Fibroblast of pulmonary artery (primary cell): ENCODE measurements around the gene KSR2.

Experiments
- DNase-seq: peaks from one replicate; pipeline ENCODE4 v3.0.0-alpha.2; 2010; ENCODE audit warnings: low read depth
- H3K4me3 ChIP-seq: replicated peaks from 2 replicates; pipeline ENCODE4 v1.5.1; 2011; ENCODE audit warnings: low read depth, mild to moderate bottlenecking, control low read depth, low read length, moderate library complexity
- CTCF ChIP-seq: IDR thresholded peaks from 2 replicates; pipeline ENCODE4 v1.5.1; 2011; ENCODE audit warnings: mild to moderate bottlenecking, control low read depth, low read length, inconsistent platforms; ENCODE audit errors: missing control alignments

Gene KSR2

DNA sequence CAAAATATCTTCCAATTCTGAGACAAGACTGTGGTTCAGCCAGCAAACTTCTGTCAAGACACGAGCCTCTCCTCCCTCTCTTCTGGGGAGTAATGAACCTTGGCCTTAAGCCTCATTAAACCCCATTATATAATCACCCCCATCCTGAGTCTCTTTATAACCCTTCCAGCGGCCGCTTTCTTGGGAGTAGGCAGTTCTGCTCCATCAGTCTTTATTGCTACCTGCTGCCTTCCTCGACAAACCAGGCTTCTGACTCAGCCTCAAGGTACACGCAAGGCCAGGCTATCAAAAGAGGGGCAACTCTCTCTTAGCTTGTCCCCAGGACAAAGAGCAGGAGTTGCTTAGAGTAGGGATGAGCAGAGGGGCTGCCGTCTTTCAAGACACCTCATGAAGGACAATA, 306.6 kb downstream of the KSR2 start:
- no peak overlapping the region for H3K4me3 ChIP-seq
- no peak for DNase-seq
- no peak for TF ChIP-seq CTCF

DNA sequence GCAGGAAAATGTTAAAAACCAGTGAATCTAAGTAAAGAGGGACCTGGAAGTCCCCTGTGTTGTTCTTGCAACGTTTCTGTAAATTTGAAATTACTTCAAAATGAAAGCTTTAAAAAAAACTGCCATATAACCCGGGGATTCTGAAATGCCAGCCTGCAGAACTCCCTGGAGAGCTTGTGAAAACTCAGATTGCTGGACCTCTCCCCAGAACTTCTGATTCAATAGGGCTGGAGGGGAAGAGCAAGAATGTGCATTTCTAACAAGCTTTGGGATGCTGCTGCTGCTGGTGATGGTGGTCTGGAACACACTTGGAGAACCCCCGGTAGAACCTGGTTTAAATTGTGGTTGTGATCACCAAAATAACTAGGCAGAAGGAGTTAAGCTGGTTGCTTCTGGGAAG, 307.3 kb downstream of the KSR2 start:
- DNase-seq = no peak
- no peak overlapping the region for H3K4me3 ChIP-seq
- TF ChIP-seq CTCF = no peak

- no peak for DNase-seq
- no peak for TF ChIP-seq CTCF
- no peak overlapping the region for H3K4me3 ChIP-seq
These were observed 307.9 kb downstream of the KSR2 start for GRCh38 chr12:117660896-117661295.

- no peak overlapping the region for H3K4me3 ChIP-seq
- no peak for TF ChIP-seq CTCF
- DNase-seq = no peak
These were observed 310.6 kb downstream of the KSR2 start for GRCh38 chr12:117658226-117658625.

GRCh38 chr12:117649796-117650195, 319.0 kb downstream of the KSR2 start:
- no peak for DNase-seq
- no peak for TF ChIP-seq CTCF
- H3K4me3 ChIP-seq = no peak overlapping the region

- TF ChIP-seq CTCF = no peak
- DNase-seq = no peak
- no peak overlapping the region for H3K4me3 ChIP-seq
These were observed 322.3 kb downstream of the KSR2 start for GRCh38 chr12:117646520-117646919.

- no peak for DNase-seq
- H3K4me3 ChIP-seq = no peak overlapping the region
- TF ChIP-seq CTCF = no peak
These were observed 323.3 kb downstream of the KSR2 start for GRCh38 chr12:117645473-117645872.
